Ishikawa (cell line): ENCODE measurements around the gene GRIA3.

ENCODE experiments used
- FOXM1 ChIP-seq: IDR thresholded peaks from 2 replicates; pipeline ENCODE4 v1.6.1; 2012; ENCODE audit warnings: low read depth, borderline replicate concordance
- NFIC ChIP-seq: IDR thresholded peaks from 2 replicates; pipeline ENCODE4 v1.6.1; 2012
- REST ChIP-seq: IDR thresholded peaks from 2 replicates; pipeline ENCODE4 v1.6.1; 2012; ENCODE audit warnings: low read depth, mild to moderate bottlenecking
- TAF1 ChIP-seq: IDR thresholded peaks from 2 replicates; pipeline ENCODE4 v1.6.1; 2012; ENCODE audit warnings: low read depth, mild to moderate bottlenecking

DNA sequence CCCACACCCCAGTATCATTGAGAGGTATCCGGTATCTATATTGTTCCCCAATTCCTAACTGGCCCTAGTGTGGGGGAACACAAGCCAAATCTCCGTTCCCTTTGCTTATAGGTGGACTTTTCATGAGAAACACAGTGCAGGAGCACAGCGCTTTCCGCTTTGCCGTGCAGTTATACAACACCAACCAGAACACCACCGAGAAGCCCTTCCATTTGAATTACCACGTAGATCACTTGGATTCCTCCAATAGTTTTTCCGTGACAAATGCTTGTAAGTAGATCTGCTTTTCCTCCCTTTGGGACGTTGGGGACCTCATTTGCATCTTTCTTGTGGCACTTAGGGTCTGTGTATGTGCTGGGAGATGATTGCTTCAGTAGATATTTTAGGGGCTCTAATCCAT, 1.6 kb downstream of the GRIA3 start:
- TF ChIP-seq TAF1 (no peak), FOXM1 (no peak), REST (no peak), NFIC (no peak)
